ENCODE measurements around the gene NF2. TPM values are rescaled to one million over a fixed set of nuclear protein-coding genes. Genes with fewer than 3 reads are reported as not detected.

The NF2 gene
- 10 to 100 TPM; 32.4 to 43.8 (median 39.6) TPM for total RNA-seq
- 29.2 TPM for total RNA-seq (2013)

- ATAC-seq: peak; percentile 95 to 98 (median 95)
- peak within 1 kb of the TSS; percentile 92 to 94 for H3K27ac Mint-ChIP-seq
- H3K4me1 ChIP-seq (ENCODE audit: control insufficient read depth, insufficient read depth, low read length): peaks cover 16% of the 10 kb centered on the region
These were observed at the start of gene NF2 for GRCh38 chr22:29603358-29604075. TSS of gene NF2 (plus strand) at chr22:29603633. CDS start at chr22:29603999, 366 bp downstream.

GRCh38 chr22:29555065-29555644 lies 48.3 kb upstream of the NF2 start:
- ATAC-seq: no peak
- TF ChIP-seq CTCF (IDR thresholded peaks at IDR 0.05): no peak
- Mint-ChIP-seq H3K4me3 (peak overlapping the region; percentile 31), H3K36me3 (peaks cover 8% of the 10 kb centered on the region), H3K27ac (peak overlapping the region in 1 of 2 donors; percentile 96), H3K4me1 (peaks cover 13 to 14% of the 10 kb centered on the region in 2 donors), H3K27me3 (ENCODE audit: low read depth in 2 of 2) (no peaks in the 10 kb centered on the region), H3K9me3 (no peaks in the 10 kb centered on the region)
- H3K27ac ChIP-seq (ENCODE audit: low read length): no peak overlapping the region
- no peak for DNase-seq
- H3K9me3 ChIP-seq (ENCODE audit: control insufficient read depth, insufficient read depth, low read length): no peaks in the 10 kb centered on the region
- peaks cover 16% of the 10 kb centered on the region for H3K4me1 ChIP-seq (ENCODE audit: control insufficient read depth, insufficient read depth, low read length)
- intact Hi-C loops (cut with micrococcal nuclease): no loop called here
- H3K36me3 ChIP-seq (ENCODE audit: control insufficient read depth, insufficient read depth, low read length): peaks cover 5% of the 10 kb centered on the region
- no peaks in the 10 kb centered on the region for H3K27me3 ChIP-seq (ENCODE audit: control insufficient read depth, insufficient read depth, low read length)
- no peak overlapping the region for H3K4me3 ChIP-seq (ENCODE audit: low read length)
- 96% methylated on average over 2 of the region's 4 CpGs for WGBS (ENCODE audit: insufficient coverage)

More at GRCh38 chr22:29603358-29604075, at the start of gene NF2:
- H3K4me1 Mint-ChIP-seq: peaks cover 18 to 26% of the 10 kb centered on the region in 2 donors
- no peaks in the 10 kb centered on the region for H3K36me3 ChIP-seq (ENCODE audit: control insufficient read depth, insufficient read depth, low read length)
- intact Hi-C loops (cut with micrococcal nuclease): loop anchor here (1.0 to 10.0 kb wide), 2 partner anchors 50 to 161 kb away; partner anchors contain the start of genes THOC5, UQCR10 and ZMAT5
- H3K27me3 Mint-ChIP-seq (ENCODE audit: low read depth in 2 of 2): no peaks in the 10 kb centered on the region
- H3K4me3 Mint-ChIP-seq: peak within 1 kb of the TSS; percentile 94
- no peaks in the 10 kb centered on the region for H3K36me3 Mint-ChIP-seq
- peak within 1 kb of the TSS; percentile 61 for H3K4me3 ChIP-seq (ENCODE audit: low read length)
- peak within 1 kb of the TSS; percentile 93 for H3K27ac ChIP-seq (ENCODE audit: low read length)
- no peaks in the 10 kb centered on the region for H3K27me3 ChIP-seq (ENCODE audit: control insufficient read depth, insufficient read depth, low read length)
- peak; percentile 98 to 100 for DNase-seq
- no peak for TF ChIP-seq CTCF (IDR thresholded peaks at IDR 0.05)
- no peaks in the 10 kb centered on the region for H3K9me3 ChIP-seq (ENCODE audit: control insufficient read depth, insufficient read depth, low read length)
- under 1% methylated on average over 74 of the region's 74 CpGs for WGBS (ENCODE audit: insufficient coverage)
- H3K9me3 Mint-ChIP-seq: no peaks in the 10 kb centered on the region

DNA sequence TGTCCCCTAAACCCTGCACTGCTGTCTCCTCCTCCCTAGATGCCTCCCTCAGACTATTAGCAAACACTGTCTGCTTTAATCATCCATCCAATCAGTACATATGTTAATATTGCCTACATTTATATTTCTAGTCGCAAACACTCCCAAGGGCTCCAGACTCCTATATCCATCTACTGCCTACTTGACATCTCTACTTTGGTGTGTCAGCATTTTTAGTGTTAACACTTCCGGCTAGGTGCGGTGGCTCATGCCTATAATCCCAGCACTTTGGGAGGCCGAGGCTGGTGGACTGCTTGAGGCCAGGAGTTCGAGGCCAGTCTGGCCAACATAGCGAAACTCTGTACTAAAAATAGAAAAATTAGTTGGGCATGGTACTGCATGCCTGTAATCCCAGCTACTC lies 44.4 kb upstream of the NF2 start:
- intact Hi-C loops (cut with micrococcal nuclease): no loop called here
- H3K27me3 Mint-ChIP-seq (ENCODE audit: low read depth in 2 of 2): no peaks in the 10 kb centered on the region
- no peak overlapping the region for H3K27ac ChIP-seq (ENCODE audit: low read length)
- no peak overlapping the region for H3K4me3 ChIP-seq (ENCODE audit: low read length)
- H3K4me3 Mint-ChIP-seq: no peak overlapping the region
- no peak for ATAC-seq
- peaks cover 8% of the 10 kb centered on the region for H3K36me3 Mint-ChIP-seq
- H3K27ac Mint-ChIP-seq: no peak overlapping the region
- no peaks in the 10 kb centered on the region for H3K4me1 Mint-ChIP-seq
- DNase-seq: no peak
- no peaks in the 10 kb centered on the region for H3K9me3 Mint-ChIP-seq
- over 99% methylated on average over 6 of the region's 6 CpGs for WGBS (ENCODE audit: insufficient coverage)
- H3K27me3 ChIP-seq (ENCODE audit: control insufficient read depth, insufficient read depth, low read length): no peaks in the 10 kb centered on the region
- no peaks in the 10 kb centered on the region for H3K9me3 ChIP-seq (ENCODE audit: control insufficient read depth, insufficient read depth, low read length)
- no peak for TF ChIP-seq CTCF (IDR thresholded peaks at IDR 0.05)
- H3K4me1 ChIP-seq (ENCODE audit: control insufficient read depth, insufficient read depth, low read length): peaks cover 6% of the 10 kb centered on the region
- peaks cover 22% of the 10 kb centered on the region for H3K36me3 ChIP-seq (ENCODE audit: control insufficient read depth, insufficient read depth, low read length)

Data from natural killer cell (primary cell).